ENCODE measurements around the gene STOM. TPM values are rescaled to one million over a fixed set of nuclear protein-coding genes. Genes with fewer than 3 reads are reported as not detected.
"Not testable (repeated sequence)": the region's sequence is repeated elsewhere in the genome, so short reads cannot be mapped to it uniquely, and the experiment has no call there.

Gene STOM
- total RNA-seq, 4 donors from 2014 or later: 293 to 539 (median 457) TPM

DNA sequence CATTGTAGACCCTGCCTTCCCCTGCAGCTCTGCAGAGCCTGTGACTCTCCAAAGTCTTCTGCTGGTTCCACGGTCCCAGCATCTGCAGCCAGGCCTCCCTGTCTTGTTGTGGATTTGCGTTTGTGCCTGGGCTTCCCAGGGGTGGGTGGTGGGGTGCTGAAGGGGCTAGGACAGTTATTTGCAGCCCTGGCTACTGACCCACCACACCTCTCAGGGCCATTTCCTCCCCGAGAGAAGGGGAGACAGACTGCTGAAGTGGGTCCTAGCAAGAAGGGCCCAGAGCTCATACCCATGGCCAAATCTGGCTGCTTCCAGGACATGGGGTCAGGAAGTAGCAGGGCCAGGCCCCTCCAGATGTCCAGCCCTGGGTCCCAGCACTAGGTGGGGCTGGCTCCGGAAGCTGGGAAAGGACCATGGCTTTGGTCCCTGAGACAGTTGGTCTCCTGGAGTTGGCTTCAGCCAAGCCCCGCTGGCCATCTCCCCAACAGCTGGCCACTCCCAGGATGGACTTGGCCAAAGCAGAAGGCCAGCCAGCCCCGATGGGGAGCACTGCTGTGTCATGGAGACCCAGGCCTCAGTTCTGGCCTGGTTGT lies 75.8 kb downstream of the STOM start:
- Histone ChIP-seq H3K4me1 (peaks cover 46 to 100% (median 81%) of the 10 kb centered on the region in 3 donors), H3K27me3 (no peaks in the 10 kb centered on the region), H3K9me3 (no peaks in the 10 kb centered on the region), H3K4me3 (peak overlapping the region; percentile 0 to 38), H3K27ac (peak overlapping the region; percentile 94 to 97 (median 96)), H3K36me3 (no peaks in the 10 kb centered on the region)
- ATAC-seq: peak; percentile 20
- TF ChIP-seq EP300 (IDR thresholded peaks at IDR 0.05): no peak
- no peak for TF ChIP-seq POLR2A (IDR thresholded peaks at IDR 0.05)
- TF ChIP-seq POLR2AphosphoS5 (IDR thresholded peaks at IDR 0.05): no peak
- TF ChIP-seq, protein P1, sequence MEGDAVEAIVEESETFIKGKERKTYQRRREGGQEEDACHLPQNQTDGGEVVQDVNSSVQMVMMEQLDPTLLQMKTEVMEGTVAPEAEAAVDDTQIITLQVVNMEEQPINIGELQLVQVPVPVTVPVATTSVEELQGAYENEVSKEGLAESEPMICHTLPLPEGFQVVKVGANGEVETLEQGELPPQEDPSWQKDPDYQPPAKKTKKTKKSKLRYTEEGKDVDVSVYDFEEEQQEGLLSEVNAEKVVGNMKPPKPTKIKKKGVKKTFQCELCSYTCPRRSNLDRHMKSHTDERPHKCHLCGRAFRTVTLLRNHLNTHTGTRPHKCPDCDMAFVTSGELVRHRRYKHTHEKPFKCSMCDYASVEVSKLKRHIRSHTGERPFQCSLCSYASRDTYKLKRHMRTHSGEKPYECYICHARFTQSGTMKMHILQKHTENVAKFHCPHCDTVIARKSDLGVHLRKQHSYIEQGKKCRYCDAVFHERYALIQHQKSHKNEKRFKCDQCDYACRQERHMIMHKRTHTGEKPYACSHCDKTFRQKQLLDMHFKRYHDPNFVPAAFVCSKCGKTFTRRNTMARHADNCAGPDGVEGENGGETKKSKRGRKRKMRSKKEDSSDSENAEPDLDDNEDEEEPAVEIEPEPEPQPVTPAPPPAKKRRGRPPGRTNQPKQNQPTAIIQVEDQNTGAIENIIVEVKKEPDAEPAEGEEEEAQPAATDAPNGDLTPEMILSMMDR (IDR thresholded peaks at IDR 0.05): no peak
- no CpG with 5 or more reads among the region's 6 CpGs for WGBS, 2 donors (ENCODE audit: low coverage in 1 of 2)

DNA sequence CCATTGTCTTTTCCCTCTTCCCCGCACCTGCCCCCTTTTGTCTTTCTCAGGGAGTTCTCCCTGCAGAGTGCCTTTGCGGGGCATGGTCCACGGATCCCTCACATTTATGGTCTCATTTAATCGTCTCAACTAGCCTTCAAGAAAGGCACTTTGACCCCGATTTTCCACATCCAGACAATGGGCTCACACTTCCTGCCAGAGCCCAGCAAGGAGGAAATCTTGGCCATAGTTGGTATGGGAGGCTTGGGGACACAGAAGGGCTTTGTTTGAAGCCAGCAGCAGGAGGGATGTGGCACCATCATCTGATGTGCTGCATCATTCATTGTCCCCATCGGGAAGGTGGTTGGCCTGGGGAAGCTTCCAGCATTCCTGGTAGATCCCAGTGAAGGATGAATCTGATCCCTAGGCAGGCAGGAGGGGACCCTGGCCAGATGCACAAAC lies 77.2 kb downstream of the STOM start:
- Histone ChIP-seq H3K36me3 (no peaks in the 10 kb centered on the region), H3K27me3 (no peaks in the 10 kb centered on the region), H3K9me3 (no peaks in the 10 kb centered on the region), H3K27ac (peak overlapping the region; percentile 94 to 97 (median 96)), H3K4me1 (peaks cover 48 to 100% (median 78%) of the 10 kb centered on the region in 3 donors), H3K4me3 (peak overlapping the region in 1 of 2 donors; percentile 38)
- 83% methylated on average over 4 of the region's 6 CpGs; no CpG with 5 or more reads in 1 of the 2 donors for WGBS, 2 donors (ENCODE audit: low coverage in 1 of 2)
- no peak for ATAC-seq
- TF ChIP-seq POLR2A (IDR thresholded peaks at IDR 0.05) (no peak), EP300 (IDR thresholded peaks at IDR 0.05) (no peak), POLR2AphosphoS5 (IDR thresholded peaks at IDR 0.05) (no peak)
- TF ChIP-seq, protein P1 (IDR thresholded peaks at IDR 0.05): no peak

DNA sequence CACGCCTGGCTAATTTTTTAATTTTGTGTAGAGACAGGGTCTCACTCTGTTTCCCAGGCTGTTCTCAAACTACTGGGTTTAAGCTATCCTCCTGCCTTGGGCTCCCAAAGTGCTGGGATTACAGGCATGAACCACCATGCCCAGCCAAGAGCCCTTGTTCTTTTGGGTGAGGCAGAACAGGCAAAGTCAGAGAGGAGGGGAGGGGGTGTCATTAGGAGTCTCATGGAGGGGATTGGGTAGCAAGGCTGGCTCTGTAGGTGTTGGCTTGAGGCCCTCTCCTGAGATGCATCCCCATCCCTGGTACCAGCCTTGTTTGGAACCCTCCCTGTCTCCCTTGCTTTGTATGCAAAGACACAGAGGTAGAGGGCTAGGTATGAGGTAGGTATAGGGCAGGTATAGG lies 78.0 kb downstream of the STOM start:
- no peaks in the 10 kb centered on the region for H3K9me3 ChIP-seq
- WGBS, 2 donors (ENCODE audit: low coverage in 1 of 2): 67% methylated on average over 1 of the region's 1 CpG; no CpG with 5 or more reads in 1 of the 2 donors
- H3K27ac ChIP-seq: peak overlapping the region; percentile 94 to 97 (median 96)
- H3K27me3 ChIP-seq: no peaks in the 10 kb centered on the region
- no peaks in the 10 kb centered on the region for H3K36me3 ChIP-seq
- ATAC-seq: no peak
- TF ChIP-seq, protein P1 (IDR thresholded peaks at IDR 0.05): no peak
- TF ChIP-seq EP300 (IDR thresholded peaks at IDR 0.05) (no peak), POLR2A (IDR thresholded peaks at IDR 0.05) (no peak), POLR2AphosphoS5 (IDR thresholded peaks at IDR 0.05) (no peak)
- H3K4me3 ChIP-seq: no peak overlapping the region
- H3K4me1 ChIP-seq: peaks cover 52 to 100% (median 76%) of the 10 kb centered on the region in 3 donors

DNA sequence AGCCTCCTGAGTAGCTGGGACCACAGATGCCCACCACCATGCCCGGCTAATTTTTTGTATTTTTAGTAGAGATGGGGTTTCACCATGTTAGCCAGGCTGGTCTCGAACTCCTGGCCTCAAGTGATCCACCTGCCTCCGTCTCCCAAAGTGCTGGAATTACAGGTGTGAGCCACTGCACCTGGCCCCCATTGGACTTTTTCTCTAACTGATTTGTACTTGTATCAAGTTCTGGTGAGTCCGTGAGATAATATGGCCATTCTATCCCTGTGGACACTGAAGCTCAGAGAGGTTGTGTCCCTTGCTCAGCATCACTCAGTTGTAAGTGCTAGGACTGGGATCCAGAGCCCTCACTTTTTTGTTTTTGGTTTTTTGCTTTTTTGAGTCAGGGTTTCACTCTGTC lies 78.5 kb downstream of the STOM start:
- not testable (repeated sequence) for ATAC-seq, H3K36me3 ChIP-seq, H3K9me3 ChIP-seq, H3K27me3 ChIP-seq, H3K4me3 ChIP-seq
- Histone ChIP-seq H3K4me1 (peaks cover 48 to 100% (median 74%) of the 10 kb centered on the region in 3 donors), H3K27ac (peak overlapping the region; percentile 94 to 97 (median 96))
- 75 to 94% methylated on average over 3 to 4 of the region's 4 CpGs for WGBS, 2 donors (ENCODE audit: low coverage in 1 of 2)

DNA sequence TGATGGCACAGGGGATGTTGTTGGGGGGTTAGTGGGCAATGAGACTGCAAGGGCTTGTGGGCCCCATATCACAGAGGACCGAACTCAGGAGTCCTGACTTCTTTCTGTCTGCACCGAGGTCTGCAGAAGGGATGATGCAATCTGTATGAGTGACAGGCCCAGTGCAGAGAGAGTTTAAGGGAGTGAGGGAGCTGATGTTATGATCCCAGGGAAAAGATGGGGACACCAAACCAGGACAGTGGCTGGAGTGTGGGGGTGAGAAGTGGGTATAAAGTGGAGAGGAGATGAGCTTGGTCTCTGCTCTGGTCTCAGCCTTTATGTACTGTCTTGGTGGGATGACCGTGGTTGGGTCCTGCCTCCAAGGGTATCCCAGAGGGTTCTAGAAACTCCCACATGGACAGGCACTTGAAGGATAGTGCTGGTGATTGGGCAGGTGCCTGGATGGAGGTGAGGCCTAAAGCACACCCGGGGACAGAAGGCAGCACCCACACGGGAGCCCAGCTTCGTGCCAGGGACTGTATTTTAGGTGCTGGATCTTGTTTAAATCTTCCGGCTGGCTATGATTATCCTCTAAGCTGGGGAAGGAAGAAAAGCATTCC lies 80.2 kb downstream of the STOM start:
- peak overlapping the region in 1 of 2 donors; percentile 33 for H3K4me3 ChIP-seq
- ATAC-seq: no peak
- 29 to 47% methylated on average over 4 to 5 of the region's 7 CpGs for WGBS, 2 donors (ENCODE audit: low coverage in 1 of 2)
- no peaks in the 10 kb centered on the region for H3K9me3 ChIP-seq
- H3K27me3 ChIP-seq: no peaks in the 10 kb centered on the region
- TF ChIP-seq POLR2AphosphoS5 (IDR thresholded peaks at IDR 0.05): no peak
- TF ChIP-seq POLR2A (IDR thresholded peaks at IDR 0.05): no peak
- TF ChIP-seq, protein P1 (IDR thresholded peaks at IDR 0.05): no peak
- TF ChIP-seq EP300 (IDR thresholded peaks at IDR 0.05): no peak
- peak overlapping the region; percentile 94 to 98 (median 97) for H3K27ac ChIP-seq
- no peaks in the 10 kb centered on the region for H3K36me3 ChIP-seq
- peaks cover 50 to 100% (median 74%) of the 10 kb centered on the region in 3 donors for H3K4me1 ChIP-seq

Data from gastroesophageal sphincter (tissue), 4 donors.